ENCODE measurements around the gene RPP38. TPM values are rescaled to one million over a fixed set of nuclear protein-coding genes. Genes with fewer than 3 reads are reported as not detected.

The RPP38 gene
- total and polyA plus RNA-seq, 12 donors = 11.1 to 24.9 (median 13.6) TPM

DNA sequence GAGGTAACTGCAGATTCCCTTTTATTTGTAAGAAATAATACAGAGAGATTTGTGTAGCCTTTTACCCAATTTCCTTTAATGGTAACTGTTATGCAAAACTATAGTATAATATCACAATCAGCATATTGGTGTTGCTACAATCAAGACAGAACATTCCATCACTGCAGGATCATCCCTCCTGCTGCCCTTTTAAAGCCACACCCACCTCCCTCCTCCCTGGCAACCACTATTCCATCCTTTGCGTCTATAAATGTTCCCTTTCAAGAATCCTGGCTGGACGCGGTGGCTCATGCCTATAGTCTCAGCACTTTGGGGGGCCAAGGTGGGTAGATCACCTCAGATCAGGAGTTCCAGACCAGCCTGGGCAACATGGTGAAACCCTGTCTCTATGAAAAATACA lies 21.7 kb upstream of the RPP38 start:
- Histone ChIP-seq H3K9me3 (replicated peaks in 1 of 3) (no peaks in the 10 kb centered on the region), H3K36me3 (replicated peaks in 1 of 2) (no peaks in the 10 kb centered on the region), H3K27me3 (no peaks in the 10 kb centered on the region), H3K4me1 (replicated peaks in 1 of 2) (no peaks in the 10 kb centered on the region), H3K4me3 (no peak overlapping the region), H3K27ac (no peak overlapping the region)
- no peak for DNase-seq
- 86 to 94% (median 91%) methylated on average over 3 of the region's 3 CpGs for WGBS, 4 donors
- TF ChIP-seq, protein P1, sequence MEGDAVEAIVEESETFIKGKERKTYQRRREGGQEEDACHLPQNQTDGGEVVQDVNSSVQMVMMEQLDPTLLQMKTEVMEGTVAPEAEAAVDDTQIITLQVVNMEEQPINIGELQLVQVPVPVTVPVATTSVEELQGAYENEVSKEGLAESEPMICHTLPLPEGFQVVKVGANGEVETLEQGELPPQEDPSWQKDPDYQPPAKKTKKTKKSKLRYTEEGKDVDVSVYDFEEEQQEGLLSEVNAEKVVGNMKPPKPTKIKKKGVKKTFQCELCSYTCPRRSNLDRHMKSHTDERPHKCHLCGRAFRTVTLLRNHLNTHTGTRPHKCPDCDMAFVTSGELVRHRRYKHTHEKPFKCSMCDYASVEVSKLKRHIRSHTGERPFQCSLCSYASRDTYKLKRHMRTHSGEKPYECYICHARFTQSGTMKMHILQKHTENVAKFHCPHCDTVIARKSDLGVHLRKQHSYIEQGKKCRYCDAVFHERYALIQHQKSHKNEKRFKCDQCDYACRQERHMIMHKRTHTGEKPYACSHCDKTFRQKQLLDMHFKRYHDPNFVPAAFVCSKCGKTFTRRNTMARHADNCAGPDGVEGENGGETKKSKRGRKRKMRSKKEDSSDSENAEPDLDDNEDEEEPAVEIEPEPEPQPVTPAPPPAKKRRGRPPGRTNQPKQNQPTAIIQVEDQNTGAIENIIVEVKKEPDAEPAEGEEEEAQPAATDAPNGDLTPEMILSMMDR (IDR thresholded peaks at IDR 0.05) = no peak
- intact Hi-C loops (cut with DNase I) = no loop called here

DNA sequence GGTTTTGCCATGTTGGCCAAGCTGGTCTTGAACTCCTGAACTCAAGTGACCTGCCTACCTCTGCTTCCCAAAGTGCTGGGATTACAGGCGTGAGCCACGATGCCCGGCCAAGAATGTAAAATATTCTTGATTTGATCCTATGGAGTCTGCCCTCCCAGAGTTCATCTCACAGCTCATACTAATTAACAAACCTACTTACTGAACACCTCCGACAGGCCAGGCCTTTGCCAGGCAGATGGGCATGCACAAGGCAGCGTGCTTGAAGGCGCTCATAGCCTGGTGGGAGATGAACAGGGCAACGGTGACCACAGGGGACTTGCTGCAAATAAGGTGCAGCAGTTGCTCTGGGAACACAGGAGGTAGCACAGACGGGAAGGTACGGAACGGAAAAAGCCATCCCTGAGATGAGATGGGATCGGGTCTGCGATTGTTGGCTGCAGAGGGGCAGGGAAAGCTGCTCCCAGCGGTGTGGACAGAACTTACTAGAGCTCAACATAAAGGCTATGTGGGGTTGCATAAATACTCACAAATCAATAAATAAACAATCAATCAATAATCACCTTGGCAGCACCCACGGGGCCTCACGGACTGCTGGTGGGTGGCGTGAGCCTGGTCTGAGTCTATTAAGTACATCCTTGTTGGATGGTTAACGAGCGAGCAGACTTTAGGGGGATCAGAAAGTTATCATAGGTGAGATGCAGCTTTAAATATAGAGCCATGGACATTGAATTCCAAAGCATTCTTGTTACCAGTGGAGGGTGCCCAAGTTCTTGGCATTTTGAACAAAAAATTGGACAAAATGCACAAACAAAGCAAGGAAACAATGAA lies 13.3 kb upstream of the RPP38 start:
- no peaks in the 10 kb centered on the region for H3K27me3 ChIP-seq
- peak overlapping the region in 4 of 5 donors; percentile 53 to 83 (median 66) for H3K27ac ChIP-seq
- intact Hi-C loops (cut with DNase I) = no loop called here
- H3K36me3 ChIP-seq (replicated peaks in 1 of 2) = no peaks in the 10 kb centered on the region
- 66 to 79% (median 69%) methylated on average over 14 to 18 of the region's 18 CpGs for WGBS, 4 donors
- H3K9me3 ChIP-seq (replicated peaks in 1 of 3) = no peaks in the 10 kb centered on the region
- no peak for DNase-seq
- TF ChIP-seq POLR2A (IDR thresholded peaks at IDR 0.05) = no peak
- TF ChIP-seq, protein P1 (IDR thresholded peaks at IDR 0.05) = no peak
- peak overlapping the region in 3 of 4 donors; percentile 18 to 67 (median 18) for H3K4me3 ChIP-seq
- H3K4me1 ChIP-seq (replicated peaks in 1 of 2) = peaks cover 0 to 4% of the 10 kb centered on the region in 2 donors

DNA sequence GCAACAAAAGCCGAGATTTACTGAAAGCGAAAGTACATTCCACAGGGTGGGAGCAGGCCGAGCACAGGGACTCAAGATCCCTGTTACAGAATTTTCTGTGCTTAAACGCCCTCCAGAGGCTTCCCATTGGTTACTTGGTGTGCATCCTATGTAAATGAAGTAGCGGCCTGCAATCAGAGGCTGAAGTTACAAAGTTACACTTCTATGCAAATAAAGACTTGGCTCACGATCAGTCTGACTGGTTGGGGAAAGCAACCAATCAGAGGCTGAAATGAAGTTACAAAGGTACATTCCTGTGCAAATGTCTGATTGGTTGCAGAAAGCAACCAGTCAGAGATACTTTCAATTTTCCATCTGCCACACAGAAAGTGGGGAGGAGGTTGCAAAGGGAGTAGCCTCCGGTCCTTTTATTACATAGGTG lies 12.6 kb upstream of the RPP38 start:
- intact Hi-C loops (cut with DNase I) = no loop called here

More for the DNA sequence above, 12.6 kb upstream of the RPP38 start:
- H3K27me3 ChIP-seq = no peaks in the 10 kb centered on the region
- WGBS, 4 donors = 17 to 45% (median 25%) methylated on average over 7 of the region's 7 CpGs
- H3K27ac ChIP-seq = peak overlapping the region in 4 of 5 donors; percentile 53 to 83 (median 66)
- peaks cover 0 to 4% of the 10 kb centered on the region in 2 donors for H3K4me1 ChIP-seq (replicated peaks in 1 of 2)
- H3K4me3 ChIP-seq = peak overlapping the region in 3 of 4 donors; percentile 18 to 67 (median 18)
- TF ChIP-seq, protein P1 (IDR thresholded peaks at IDR 0.05) = no peak
- TF ChIP-seq POLR2A (IDR thresholded peaks at IDR 0.05) = peak in 1 of 2 donors; percentile 44
- H3K9me3 ChIP-seq (replicated peaks in 1 of 3) = no peaks in the 10 kb centered on the region
- H3K36me3 ChIP-seq (replicated peaks in 1 of 2) = no peaks in the 10 kb centered on the region
- peak; percentile 60 to 91 (median 81) for DNase-seq
